Upper lobe of right lung (tissue), 1 donor: ENCODE data around the gene CELF4. TPM values are rescaled to one million over a fixed set of nuclear protein-coding genes. Genes with fewer than 3 reads are reported as not detected.

Source experiments
- ATAC-seq: fragments of 200-7000 bp; cut with Tn5 transposase; one replicate; pipeline ENCODE4 v1.9.1; 2020; ENCODE audit warnings: mild to moderate bottlenecking, moderate library complexity
- DNase-seq: peaks from one replicate; pipeline ENCODE4 v3.0.0-alpha.2; 2020
- H3K27ac ChIP-seq: fragments of 200-600 bp; one replicate; pipeline ENCODE4 v1.8.0; 2022
- H3K27me3 ChIP-seq: fragments of 200-600 bp; one replicate; pipeline ENCODE4 v1.8.0; 2022; ENCODE audit warnings: mild to moderate bottlenecking
- H3K36me3 ChIP-seq: fragments of 200-600 bp; one replicate; pipeline ENCODE4 v1.8.0; 2022
- H3K4me1 ChIP-seq: fragments of 200-600 bp; one replicate; pipeline ENCODE4 v1.8.0; 2022
- H3K4me3 ChIP-seq: fragments of 200-600 bp; one replicate; pipeline ENCODE4 v1.8.0; 2022; ENCODE audit warnings: mild to moderate bottlenecking
- H3K9me3 ChIP-seq: fragments of 200-600 bp; one replicate; pipeline ENCODE4 v1.8.0; 2022
- CTCF ChIP-seq: fragments of 200-600 bp; IDR thresholded peaks from one replicate; pipeline ENCODE4 v1.8.0; 2022; ENCODE audit warnings: antibody characterized with exemption
- intact Hi-C: fragments of 100-400 bp; cut with DNase I; formaldehyde crosslinking; loops from one replicate; pipeline ENCODE4 v1.11.0; 2022
- total RNA-seq: library from RNA; stranded (reverse); fragmentation: NEBNext Ultra II Directional; extraction: Animal tissue kit (Norgen Biotek cat#: 25700); gene quantifications from one replicate; pipeline ENCODE4 v1.2.1, GENCODE V29; 2021
- donor health status: DM: no; HTN: yes; CAD: no; lungs with severe emphysema.

The CELF4 gene
- total RNA-seq, 1 donor from 2014 or later = 1.2 TPM

DNA sequence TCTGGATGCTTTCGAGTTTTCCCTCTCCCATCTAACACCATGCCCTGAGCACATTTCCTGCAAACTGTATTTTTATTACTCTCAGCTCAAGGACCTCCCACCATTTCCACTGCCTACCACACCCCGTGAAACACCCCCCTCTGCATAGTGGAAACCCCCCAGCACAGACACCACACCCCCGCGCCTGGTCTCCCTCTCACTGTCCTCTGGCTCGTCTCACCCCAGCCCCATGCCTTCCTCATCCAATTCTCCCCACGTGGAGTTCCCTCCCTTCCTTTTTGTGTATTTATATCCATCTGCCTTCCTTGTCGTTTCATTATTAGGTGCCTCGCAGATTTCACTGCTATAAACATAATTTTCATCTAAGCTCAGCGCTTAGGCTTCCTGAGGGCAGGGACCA lies 307.5 kb downstream of the CELF4 start:
- H3K27me3 ChIP-seq = peaks cover 30% of the 10 kb centered on the region
- DNase-seq = no peak
- no peak for TF ChIP-seq CTCF

DNA sequence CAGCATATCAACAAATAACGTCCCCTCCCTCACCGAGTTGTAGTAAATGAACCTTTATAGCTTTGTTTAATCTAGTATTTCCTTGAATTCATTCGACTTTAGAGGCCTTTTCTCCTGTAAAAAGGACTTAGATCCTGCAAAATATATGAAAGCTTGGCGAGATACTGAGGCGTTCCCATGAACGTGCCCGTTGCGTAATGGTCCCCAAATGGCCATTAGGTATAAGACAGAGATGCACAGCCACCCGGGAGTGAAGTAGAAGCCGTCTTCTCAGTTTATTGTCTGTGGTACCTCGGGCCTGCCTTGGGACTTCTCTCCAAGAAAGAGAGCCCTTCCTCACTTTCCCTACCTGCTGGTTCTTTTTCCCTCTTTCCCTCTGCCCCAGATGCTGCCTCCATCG lies 310.6 kb downstream of the CELF4 start:
- ATAC-seq (no peak), DNase-seq (peak; percentile 9)
- H3K9me3 ChIP-seq = no peaks in the 10 kb centered on the region
- peaks cover 37% of the 10 kb centered on the region for H3K27me3 ChIP-seq
- intact Hi-C loops = no loop called here
- no peaks in the 10 kb centered on the region for H3K36me3 ChIP-seq
- H3K4me3 ChIP-seq = no peak overlapping the region
- no peak overlapping the region for H3K27ac ChIP-seq
- no peak for TF ChIP-seq CTCF
- no peaks in the 10 kb centered on the region for H3K4me1 ChIP-seq

More for the DNA sequence above, 307.5 kb downstream of the CELF4 start:
- intact Hi-C loops = no loop called here
- no peaks in the 10 kb centered on the region for H3K4me1 ChIP-seq
- H3K4me3 ChIP-seq = no peak overlapping the region
- H3K9me3 ChIP-seq = no peaks in the 10 kb centered on the region
- H3K27ac ChIP-seq = no peak overlapping the region
- ATAC-seq = no peak
- H3K36me3 ChIP-seq = no peaks in the 10 kb centered on the region

- Histone ChIP-seq H3K36me3 (no peaks in the 10 kb centered on the region), H3K9me3 (no peaks in the 10 kb centered on the region), H3K27me3 (peaks cover 38% of the 10 kb centered on the region), H3K4me1 (no peaks in the 10 kb centered on the region), H3K4me3 (peak overlapping the region; percentile 39), H3K27ac (no peak overlapping the region)
- intact Hi-C loops = no loop called here
- no peak for TF ChIP-seq CTCF
- DNase-seq (peak; percentile 65), ATAC-seq (peak; percentile 62)
Measured at GRCh38 chr18:37254236-37254754, 311.3 kb downstream of the CELF4 start.

DNA sequence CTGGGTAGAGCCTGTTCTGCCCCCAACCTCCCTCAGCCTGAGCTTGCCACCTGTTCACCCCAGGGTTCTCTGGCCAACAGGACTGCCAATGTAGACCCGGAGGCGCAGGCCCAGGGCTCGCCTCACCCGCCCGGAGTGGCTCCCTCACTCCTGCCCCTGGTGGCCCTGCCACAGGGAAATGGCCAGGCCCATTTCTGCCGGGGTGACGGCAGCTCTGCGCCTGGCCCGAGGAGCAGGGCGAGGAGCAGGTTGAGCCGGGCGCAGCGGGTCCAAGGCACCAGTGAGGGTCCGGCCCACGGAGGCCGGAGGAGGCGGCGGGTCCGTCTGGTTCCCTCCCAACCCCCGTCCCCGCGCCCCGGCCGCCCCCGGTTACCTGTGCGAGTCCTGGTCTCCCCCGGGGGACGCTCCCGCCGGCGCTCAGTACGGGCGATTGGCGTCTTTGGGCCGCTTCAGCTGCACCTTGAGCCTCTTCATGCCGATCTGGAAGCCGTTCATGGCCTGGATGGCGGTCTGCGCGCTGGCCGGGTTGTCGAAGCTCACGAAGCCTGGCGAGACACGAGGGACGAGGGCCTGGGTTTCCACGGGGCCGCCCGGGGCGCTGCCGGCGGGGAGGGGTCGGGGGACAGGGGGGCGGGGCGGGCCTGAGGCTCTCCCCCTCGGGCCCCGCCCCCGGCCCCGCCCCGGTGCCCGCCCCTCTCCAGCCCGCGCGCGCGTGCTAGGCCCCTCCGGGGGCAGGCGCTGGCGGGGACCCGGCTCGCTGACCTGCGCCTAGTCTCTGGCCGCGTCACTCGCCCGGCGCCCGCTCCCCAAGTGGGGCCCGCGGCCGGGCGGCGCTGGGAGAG lies 312.0 kb downstream of the CELF4 start:
- peak; percentile 70 for DNase-seq
- H3K4me1 ChIP-seq = no peaks in the 10 kb centered on the region
- peak; percentile 83 for ATAC-seq
- TF ChIP-seq CTCF = no peak
- peaks cover 40% of the 10 kb centered on the region for H3K27me3 ChIP-seq
- no peaks in the 10 kb centered on the region for H3K36me3 ChIP-seq
- H3K4me3 ChIP-seq = peak overlapping the region; percentile 39
- H3K27ac ChIP-seq = no peak overlapping the region
- intact Hi-C loops = no loop called here
- H3K9me3 ChIP-seq = no peaks in the 10 kb centered on the region

DNA sequence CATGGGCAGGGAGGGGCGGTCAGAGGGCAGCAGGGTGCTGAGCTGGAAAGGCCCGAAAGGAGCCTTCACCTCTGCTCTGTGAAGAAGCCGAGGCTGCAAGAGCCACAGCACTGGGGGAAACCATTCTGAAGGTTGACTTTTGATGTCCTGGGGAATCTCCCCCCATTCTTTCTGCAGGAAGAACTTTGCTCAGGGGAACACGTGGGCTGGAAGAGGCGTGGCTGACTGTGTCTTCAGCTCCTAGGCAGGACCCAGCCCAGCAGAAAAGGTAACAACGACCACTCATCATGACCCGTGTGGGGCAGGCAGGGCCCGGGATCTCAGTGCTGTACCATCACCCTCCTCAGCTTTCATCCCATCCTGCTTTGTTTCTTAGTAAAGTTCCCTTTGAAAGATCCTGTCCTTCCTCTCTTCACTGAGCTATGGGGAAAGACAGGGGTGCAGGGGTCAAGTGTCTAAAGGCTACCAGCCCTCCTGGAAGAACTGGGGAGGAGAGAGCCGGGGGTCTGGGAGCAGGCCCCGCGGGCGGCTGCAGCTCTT lies 312.7 kb downstream of the CELF4 start:
- Histone ChIP-seq H3K9me3 (no peaks in the 10 kb centered on the region), H3K4me1 (no peaks in the 10 kb centered on the region), H3K27me3 (peaks cover 40% of the 10 kb centered on the region), H3K36me3 (no peaks in the 10 kb centered on the region), H3K27ac (no peak overlapping the region), H3K4me3 (no peak overlapping the region)
- ATAC-seq (no peak), DNase-seq (peak; percentile 15)
- intact Hi-C loops = no loop called here
- no peak for TF ChIP-seq CTCF
